GM23338 (cell line): ENCODE results near the gene WNT5A. TPM values are rescaled to one million over a fixed set of nuclear protein-coding genes. Genes with fewer than 3 reads are reported as not detected.

Experiments used
- ATAC-seq: fragments of 200-7000 bp; cut with Tn5 transposase; 3 replicates; pipeline ENCODE4 v1.9.1; 2020
- DNase-seq: peaks from one replicate; pipeline ENCODE4 v3.0.0-alpha.2; 2015; ENCODE audit warnings: low spot score
- H2AFZ ChIP-seq: fragments of 200-600 bp; sonication (generic); 2 replicates; pipeline ENCODE4 v1.8.0; 2016; ENCODE audit warnings: antibody characterized with exemption, mild to moderate bottlenecking, moderate library complexity
- H3F3A ChIP-seq: fragments of 200-600 bp; sonication (generic); replicated peaks from 2 replicates; pipeline ENCODE4 v1.8.0; 2017; ENCODE audit warnings: antibody characterized with exemption, mixed run types, low read depth
- H3K27ac ChIP-seq: fragments of 200-600 bp; sonication (generic); 2 replicates; pipeline ENCODE4 v1.6.1; 2016; ENCODE audit warnings: low read depth
- H3K27me3 ChIP-seq: fragments of 200-600 bp; sonication (generic); 2 replicates; pipeline ENCODE4 v1.8.0; 2016; ENCODE audit warnings: mild to moderate bottlenecking, mixed run types, moderate library complexity; ENCODE audit not compliant: insufficient read depth
- H3K36me3 ChIP-seq: fragments of 200-600 bp; sonication (generic); 2 replicates; pipeline ENCODE4 v1.8.0; 2016; ENCODE audit warnings: mild to moderate bottlenecking; ENCODE audit not compliant: insufficient read depth
- H3K4me1 ChIP-seq: fragments of 200-600 bp; sonication (generic); 2 replicates; pipeline ENCODE4 v1.8.0; 2016; ENCODE audit warnings: mild to moderate bottlenecking, moderate library complexity; ENCODE audit not compliant: insufficient read depth
- H3K4me2 ChIP-seq: fragments of 200-600 bp; sonication (generic); 2 replicates; pipeline ENCODE4 v1.7.1; 2017; ENCODE audit warnings: mixed run types
- H3K4me3 ChIP-seq: fragments of 200-600 bp; sonication (generic); 2 replicates; pipeline ENCODE4 v1.6.1; 2016; ENCODE audit warnings: mixed run types
- H3K79me2 ChIP-seq: fragments of 200-600 bp; sonication (generic); replicated peaks from 2 replicates; pipeline ENCODE4 v1.8.0; 2017; ENCODE audit warnings: mild to moderate bottlenecking; ENCODE audit not compliant: insufficient read depth
- H3K9me2 ChIP-seq: fragments of 200-600 bp; sonication (generic); 2 replicates; pipeline ENCODE4 v1.8.0; 2017; ENCODE audit not compliant: insufficient read depth
- H4K20me1 ChIP-seq: fragments of 200-600 bp; sonication (generic); replicated peaks from 2 replicates; pipeline ENCODE4 v1.8.0; 2017; ENCODE audit warnings: mild to moderate bottlenecking; ENCODE audit not compliant: insufficient read depth
- H3K27ac Mint-ChIP-seq: 2 replicates; pipeline ENCODE4 v1.8.0; 2020; ENCODE audit warnings: inconsistent platforms, mild to moderate bottlenecking, moderate library complexity, mixed read lengths
- H3K27me3 Mint-ChIP-seq: 3 replicates; pipeline ENCODE4 v1.8.0; 2022; ENCODE audit warnings: low read depth, mild to moderate bottlenecking, moderate library complexity, mixed read lengths, inconsistent platforms; ENCODE audit not compliant: insufficient read depth, poor library complexity
- H3K36me3 Mint-ChIP-seq: 3 replicates; pipeline ENCODE4 v1.8.0; 2021; ENCODE audit warnings: low read depth, mild to moderate bottlenecking, inconsistent platforms, moderate library complexity, mixed read lengths
- H3K4me1 Mint-ChIP-seq: 3 replicates; pipeline ENCODE4 v1.8.0; 2020; ENCODE audit warnings: mild to moderate bottlenecking, inconsistent platforms, mixed read lengths
- H3K4me3 Mint-ChIP-seq: 3 replicates; pipeline ENCODE4 v1.8.0; 2021; ENCODE audit warnings: moderate library complexity, mild to moderate bottlenecking, inconsistent platforms, mixed read lengths
- H3K9me3 Mint-ChIP-seq: 3 replicates; pipeline ENCODE4 v1.8.0; 2020; ENCODE audit warnings: moderate library complexity, mild to moderate bottlenecking, inconsistent platforms, mixed read lengths
- CREB1 ChIP-seq: fragments of 250-450 bp; sonication (Bioruptor Pico); IDR thresholded peaks from 2 replicates; pipeline ENCODE4 v1.5.0; 2020; ENCODE audit warnings: low read depth, mild to moderate bottlenecking, moderate library complexity
- EZH2 ChIP-seq: fragments of 200-600 bp; sonication (generic); IDR thresholded peaks from one replicate; pipeline ENCODE4 v1.8.0; 2017; ENCODE audit warnings: antibody characterized with exemption, mild to moderate bottlenecking, low read depth; ENCODE audit not compliant: unreplicated experiment
- EZH2phosphoT487 ChIP-seq: fragments of 200-600 bp; sonication (generic); IDR thresholded peaks from one replicate; pipeline ENCODE4 v1.8.1; 2018; ENCODE audit warnings: antibody characterized with exemption; ENCODE audit not compliant: unreplicated experiment
- JUNB ChIP-seq: IDR thresholded peaks from one replicate; pipeline ENCODE4 v1.6.1; 2016; ENCODE audit warnings: antibody characterized with exemption; ENCODE audit not compliant: unreplicated experiment
- NANOG ChIP-seq: IDR thresholded peaks from 2 replicates; pipeline ENCODE4 v1.6.1; 2016; ENCODE audit warnings: antibody characterized with exemption, borderline replicate concordance
- POLR2AphosphoS5 ChIP-seq: IDR thresholded peaks from 2 replicates; pipeline ENCODE4 v1.6.1; 2016; ENCODE audit warnings: antibody characterized with exemption, low read depth
- STAT1 ChIP-seq: IDR thresholded peaks from one replicate; pipeline ENCODE4 v1.6.1; 2016; ENCODE audit warnings: antibody characterized with exemption; ENCODE audit not compliant: unreplicated experiment
- ZNF114 ChIP-seq: fragments of 250-450 bp; sonication (Bioruptor Pico); IDR thresholded peaks from 2 replicates; pipeline ENCODE4 v1.5.0; 2020; ENCODE audit warnings: mild to moderate bottlenecking, moderate library complexity
- ZNF331 ChIP-seq: fragments of 250-450 bp; sonication (Bioruptor Pico); IDR thresholded peaks from 2 replicates; pipeline ENCODE4 v1.5.0; 2020; ENCODE audit warnings: low read depth, mild to moderate bottlenecking, moderate library complexity
- polyA plus RNA-seq: library from polyadenylated mRNA; unstranded; fragments of >200 nt; fragmentation: Nextera tagmentation; extraction: Ambion mirVana; gene quantifications from 2 replicates; pipeline ENCODE4 v1.2.1, GENCODE V29; 2016
- total RNA-seq: library from RNA; depleted of rRNA; stranded (reverse); fragments of >200 nt; shearing (Covaris generic); gene quantifications from 2 replicates; pipeline ENCODE4 v1.2.3, GENCODE V29; 2014
- TF ChIP-seq, protein P1 (sequence below): IDR thresholded peaks from 2 replicates; pipeline ENCODE4 v1.6.1; 2016; ENCODE audit warnings: antibody characterized with exemption
- TF ChIP-seq, protein P2 (sequence below), 2 experiments: fragments of 200-600 bp in 1 of 2; sonication (generic) in 1 of 2; conservative IDR thresholded peaks; 2 replicates each; pipeline versions ENCODE4 v1.5.1 to v1.6.1; 2016 to 2017; ENCODE audit warnings: antibody characterized with exemption in 2 of 2, low read depth in 2 of 2, mild to moderate bottlenecking in 2 of 2, moderate library complexity in 1 of 2
- TF ChIP-seq, protein P3 (sequence below): fragments of 250-450 bp; sonication (Bioruptor Pico); IDR thresholded peaks from 2 replicates; pipeline ENCODE4 v1.5.0; 2020; ENCODE audit warnings: mild to moderate bottlenecking, moderate library complexity
- TF ChIP-seq, protein P4 (sequence below): IDR thresholded peaks from one replicate; pipeline ENCODE4 v1.6.1; 2018; ENCODE audit warnings: antibody characterized with exemption; ENCODE audit not compliant: unreplicated experiment

The WNT5A gene
- total and polyA plus RNA-seq, 2 experiments from 2014 or later: 0.53 to 4.0 TPM

DNA sequence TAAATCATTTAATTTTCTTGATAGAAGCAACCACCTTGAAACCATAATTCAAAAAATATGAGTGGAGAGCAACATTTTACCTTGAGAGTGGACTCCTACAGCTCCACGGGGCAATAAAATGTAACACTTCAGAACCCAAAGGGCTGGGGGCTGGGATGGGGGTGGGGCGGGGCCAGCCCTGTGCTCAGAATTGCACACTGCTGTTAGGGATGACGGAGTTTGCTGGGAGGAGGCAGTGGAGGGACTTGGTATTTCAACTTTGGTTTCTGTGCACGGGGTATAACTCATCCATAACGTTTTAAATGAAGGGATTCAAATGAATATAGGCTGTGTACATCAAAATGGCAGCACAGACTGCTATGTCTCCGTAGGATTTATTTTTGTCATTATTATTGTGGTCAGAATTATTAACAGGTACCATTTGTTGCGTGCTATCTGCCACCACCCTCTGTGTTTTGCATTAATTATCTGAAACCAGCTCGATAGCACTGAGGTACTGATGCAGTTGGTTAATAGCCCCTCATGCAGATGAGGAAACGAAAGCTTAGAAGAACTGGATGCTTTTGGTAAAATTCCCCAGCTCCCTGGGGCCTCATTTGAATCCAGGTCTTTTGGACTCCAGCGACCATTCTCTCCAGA, 29.4 kb upstream of the WNT5A start:
- H3K4me3 Mint-ChIP-seq: no peak overlapping the region
- no peaks in the 10 kb centered on the region for H3K36me3 Mint-ChIP-seq
- no peak overlapping the region for H3K27ac Mint-ChIP-seq
- ATAC-seq (no peak), DNase-seq (no peak)
- H3K4me2 ChIP-seq: 0 out of 2 replicates have a peak overlapping the region, but pooled peaks have one; percentile 43
- TF ChIP-seq ZNF114 (CRISPR knock-in tag) (no peak), ZNF331 (CRISPR knock-in tag) (no peak), JUNB (no peak), NANOG (no peak), POLR2AphosphoS5 (no peak), EZH2phosphoT487 (no peak), CREB1 (CRISPR knock-in tag) (no peak), STAT1 (no peak), EZH2 (no peak)
- TF ChIP-seq, protein P1, sequence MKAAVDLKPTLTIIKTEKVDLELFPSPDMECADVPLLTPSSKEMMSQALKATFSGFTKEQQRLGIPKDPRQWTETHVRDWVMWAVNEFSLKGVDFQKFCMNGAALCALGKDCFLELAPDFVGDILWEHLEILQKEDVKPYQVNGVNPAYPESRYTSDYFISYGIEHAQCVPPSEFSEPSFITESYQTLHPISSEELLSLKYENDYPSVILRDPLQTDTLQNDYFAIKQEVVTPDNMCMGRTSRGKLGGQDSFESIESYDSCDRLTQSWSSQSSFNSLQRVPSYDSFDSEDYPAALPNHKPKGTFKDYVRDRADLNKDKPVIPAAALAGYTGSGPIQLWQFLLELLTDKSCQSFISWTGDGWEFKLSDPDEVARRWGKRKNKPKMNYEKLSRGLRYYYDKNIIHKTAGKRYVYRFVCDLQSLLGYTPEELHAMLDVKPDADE: no peak
- TF ChIP-seq, protein P2, sequence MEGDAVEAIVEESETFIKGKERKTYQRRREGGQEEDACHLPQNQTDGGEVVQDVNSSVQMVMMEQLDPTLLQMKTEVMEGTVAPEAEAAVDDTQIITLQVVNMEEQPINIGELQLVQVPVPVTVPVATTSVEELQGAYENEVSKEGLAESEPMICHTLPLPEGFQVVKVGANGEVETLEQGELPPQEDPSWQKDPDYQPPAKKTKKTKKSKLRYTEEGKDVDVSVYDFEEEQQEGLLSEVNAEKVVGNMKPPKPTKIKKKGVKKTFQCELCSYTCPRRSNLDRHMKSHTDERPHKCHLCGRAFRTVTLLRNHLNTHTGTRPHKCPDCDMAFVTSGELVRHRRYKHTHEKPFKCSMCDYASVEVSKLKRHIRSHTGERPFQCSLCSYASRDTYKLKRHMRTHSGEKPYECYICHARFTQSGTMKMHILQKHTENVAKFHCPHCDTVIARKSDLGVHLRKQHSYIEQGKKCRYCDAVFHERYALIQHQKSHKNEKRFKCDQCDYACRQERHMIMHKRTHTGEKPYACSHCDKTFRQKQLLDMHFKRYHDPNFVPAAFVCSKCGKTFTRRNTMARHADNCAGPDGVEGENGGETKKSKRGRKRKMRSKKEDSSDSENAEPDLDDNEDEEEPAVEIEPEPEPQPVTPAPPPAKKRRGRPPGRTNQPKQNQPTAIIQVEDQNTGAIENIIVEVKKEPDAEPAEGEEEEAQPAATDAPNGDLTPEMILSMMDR (conservative IDR thresholded peaks at IDR 0.05; ENCODE audit: low read depth in 2 of 2): no peak
- TF ChIP-seq, protein P3, sequence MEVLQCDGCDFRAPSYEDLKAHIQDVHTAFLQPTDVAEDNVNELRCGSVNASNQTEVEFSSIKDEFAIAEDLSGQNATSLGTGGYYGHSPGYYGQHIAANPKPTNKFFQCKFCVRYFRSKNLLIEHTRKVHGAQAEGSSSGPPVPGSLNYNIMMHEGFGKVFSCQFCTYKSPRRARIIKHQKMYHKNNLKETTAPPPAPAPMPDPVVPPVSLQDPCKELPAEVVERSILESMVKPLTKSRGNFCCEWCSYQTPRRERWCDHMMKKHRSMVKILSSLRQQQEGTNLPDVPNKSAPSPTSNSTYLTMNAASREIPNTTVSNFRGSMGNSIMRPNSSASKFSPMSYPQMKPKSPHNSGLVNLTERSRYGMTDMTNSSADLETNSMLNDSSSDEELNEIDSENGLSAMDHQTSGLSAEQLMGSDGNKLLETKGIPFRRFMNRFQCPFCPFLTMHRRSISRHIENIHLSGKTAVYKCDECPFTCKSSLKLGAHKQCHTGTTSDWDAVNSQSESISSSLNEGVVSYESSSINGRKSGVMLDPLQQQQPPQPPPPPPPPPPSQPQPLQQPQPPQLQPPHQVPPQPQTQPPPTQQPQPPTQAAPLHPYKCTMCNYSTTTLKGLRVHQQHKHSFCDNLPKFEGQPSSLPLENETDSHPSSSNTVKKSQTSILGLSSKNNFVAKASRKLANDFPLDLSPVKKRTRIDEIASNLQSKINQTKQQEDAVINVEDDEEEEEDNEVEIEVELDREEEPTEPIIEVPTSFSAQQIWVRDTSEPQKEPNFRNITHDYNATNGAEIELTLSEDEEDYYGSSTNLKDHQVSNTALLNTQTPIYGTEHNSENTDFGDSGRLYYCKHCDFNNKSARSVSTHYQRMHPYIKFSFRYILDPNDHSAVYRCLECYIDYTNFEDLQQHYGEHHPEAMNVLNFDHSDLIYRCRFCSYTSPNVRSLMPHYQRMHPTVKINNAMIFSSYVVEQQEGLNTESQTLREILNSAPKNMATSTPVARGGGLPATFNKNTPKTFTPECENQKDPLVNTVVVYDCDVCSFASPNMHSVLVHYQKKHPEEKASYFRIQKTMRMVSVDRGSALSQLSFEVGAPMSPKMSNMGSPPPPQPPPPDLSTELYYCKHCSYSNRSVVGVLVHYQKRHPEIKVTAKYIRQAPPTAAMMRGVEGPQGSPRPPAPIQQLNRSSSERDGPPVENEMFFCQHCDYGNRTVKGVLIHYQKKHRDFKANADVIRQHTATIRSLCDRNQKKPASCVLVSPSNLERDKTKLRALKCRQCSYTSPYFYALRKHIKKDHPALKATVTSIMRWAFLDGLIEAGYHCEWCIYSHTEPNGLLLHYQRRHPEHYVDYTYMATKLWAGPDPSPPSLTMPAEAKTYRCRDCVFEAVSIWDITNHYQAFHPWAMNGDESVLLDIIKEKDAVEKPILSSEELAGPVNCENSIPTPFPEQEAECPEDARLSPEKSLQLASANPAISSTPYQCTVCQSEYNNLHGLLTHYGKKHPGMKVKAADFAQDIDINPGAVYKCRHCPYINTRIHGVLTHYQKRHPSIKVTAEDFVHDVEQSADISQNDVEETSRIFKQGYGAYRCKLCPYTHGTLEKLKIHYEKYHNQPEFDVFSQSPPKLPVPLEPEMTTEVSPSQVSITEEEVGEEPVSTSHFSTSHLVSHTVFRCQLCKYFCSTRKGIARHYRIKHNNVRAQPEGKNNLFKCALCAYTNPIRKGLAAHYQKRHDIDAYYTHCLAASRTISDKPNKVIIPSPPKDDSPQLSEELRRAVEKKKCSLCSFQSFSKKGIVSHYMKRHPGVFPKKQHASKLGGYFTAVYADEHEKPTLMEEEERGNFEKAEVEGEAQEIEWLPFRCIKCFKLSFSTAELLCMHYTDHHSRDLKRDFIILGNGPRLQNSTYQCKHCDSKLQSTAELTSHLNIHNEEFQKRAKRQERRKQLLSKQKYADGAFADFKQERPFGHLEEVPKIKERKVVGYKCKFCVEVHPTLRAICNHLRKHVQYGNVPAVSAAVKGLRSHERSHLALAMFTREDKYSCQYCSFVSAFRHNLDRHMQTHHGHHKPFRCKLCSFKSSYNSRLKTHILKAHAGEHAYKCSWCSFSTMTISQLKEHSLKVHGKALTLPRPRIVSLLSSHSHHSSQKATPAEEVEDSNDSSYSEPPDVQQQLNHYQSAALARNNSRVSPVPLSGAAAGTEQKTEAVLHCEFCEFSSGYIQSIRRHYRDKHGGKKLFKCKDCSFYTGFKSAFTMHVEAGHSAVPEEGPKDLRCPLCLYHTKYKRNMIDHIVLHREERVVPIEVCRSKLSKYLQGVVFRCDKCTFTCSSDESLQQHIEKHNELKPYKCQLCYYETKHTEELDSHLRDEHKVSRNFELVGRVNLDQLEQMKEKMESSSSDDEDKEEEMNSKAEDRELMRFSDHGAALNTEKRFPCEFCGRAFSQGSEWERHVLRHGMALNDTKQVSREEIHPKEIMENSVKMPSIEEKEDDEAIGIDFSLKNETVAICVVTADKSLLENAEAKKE (CRISPR knock-in tag): no peak
- TF ChIP-seq, protein P4, sequence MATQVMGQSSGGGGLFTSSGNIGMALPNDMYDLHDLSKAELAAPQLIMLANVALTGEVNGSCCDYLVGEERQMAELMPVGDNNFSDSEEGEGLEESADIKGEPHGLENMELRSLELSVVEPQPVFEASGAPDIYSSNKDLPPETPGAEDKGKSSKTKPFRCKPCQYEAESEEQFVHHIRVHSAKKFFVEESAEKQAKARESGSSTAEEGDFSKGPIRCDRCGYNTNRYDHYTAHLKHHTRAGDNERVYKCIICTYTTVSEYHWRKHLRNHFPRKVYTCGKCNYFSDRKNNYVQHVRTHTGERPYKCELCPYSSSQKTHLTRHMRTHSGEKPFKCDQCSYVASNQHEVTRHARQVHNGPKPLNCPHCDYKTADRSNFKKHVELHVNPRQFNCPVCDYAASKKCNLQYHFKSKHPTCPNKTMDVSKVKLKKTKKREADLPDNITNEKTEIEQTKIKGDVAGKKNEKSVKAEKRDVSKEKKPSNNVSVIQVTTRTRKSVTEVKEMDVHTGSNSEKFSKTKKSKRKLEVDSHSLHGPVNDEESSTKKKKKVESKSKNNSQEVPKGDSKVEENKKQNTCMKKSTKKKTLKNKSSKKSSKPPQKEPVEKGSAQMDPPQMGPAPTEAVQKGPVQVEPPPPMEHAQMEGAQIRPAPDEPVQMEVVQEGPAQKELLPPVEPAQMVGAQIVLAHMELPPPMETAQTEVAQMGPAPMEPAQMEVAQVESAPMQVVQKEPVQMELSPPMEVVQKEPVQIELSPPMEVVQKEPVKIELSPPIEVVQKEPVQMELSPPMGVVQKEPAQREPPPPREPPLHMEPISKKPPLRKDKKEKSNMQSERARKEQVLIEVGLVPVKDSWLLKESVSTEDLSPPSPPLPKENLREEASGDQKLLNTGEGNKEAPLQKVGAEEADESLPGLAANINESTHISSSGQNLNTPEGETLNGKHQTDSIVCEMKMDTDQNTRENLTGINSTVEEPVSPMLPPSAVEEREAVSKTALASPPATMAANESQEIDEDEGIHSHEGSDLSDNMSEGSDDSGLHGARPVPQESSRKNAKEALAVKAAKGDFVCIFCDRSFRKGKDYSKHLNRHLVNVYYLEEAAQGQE: no peak
- H3K4me1 ChIP-seq: peaks cover 39% of the 10 kb centered on the region
- H3K79me2 ChIP-seq: no peaks in the 10 kb centered on the region
- H3F3A ChIP-seq: no peaks in the 10 kb centered on the region
- no peak overlapping the region for H2AFZ ChIP-seq
- no peaks in the 10 kb centered on the region for H3K9me3 Mint-ChIP-seq
- H3K4me1 Mint-ChIP-seq: peaks cover 56% of the 10 kb centered on the region
- no peak overlapping the region for H3K27ac ChIP-seq
- 0 out of 2 replicates have a peak, but pooled peaks cover 5% of the 10 kb centered on the region for H3K9me2 ChIP-seq
- no peak overlapping the region for H3K4me3 ChIP-seq
- H3K27me3 ChIP-seq: no peaks in the 10 kb centered on the region
- H3K27me3 Mint-ChIP-seq: peaks cover 5% of the 10 kb centered on the region
- H3K36me3 ChIP-seq: no peaks in the 10 kb centered on the region
- no peaks in the 10 kb centered on the region for H4K20me1 ChIP-seq
